Stimulated activated CD8-positive, alpha-beta memory T cell treated with anti-CD3 and anti-CD28 coated beads, Interleukin-4, amount 100 ng/mL, for 24 hours (primary cell): Measurements from ENCODE around the gene NME3.

Experiments used
- DNase-seq: peaks from one replicate; pipeline ENCODE4 v3.0.0-alpha.2; 2020; ENCODE audit warnings: low read depth

Gene NME3

DNA sequence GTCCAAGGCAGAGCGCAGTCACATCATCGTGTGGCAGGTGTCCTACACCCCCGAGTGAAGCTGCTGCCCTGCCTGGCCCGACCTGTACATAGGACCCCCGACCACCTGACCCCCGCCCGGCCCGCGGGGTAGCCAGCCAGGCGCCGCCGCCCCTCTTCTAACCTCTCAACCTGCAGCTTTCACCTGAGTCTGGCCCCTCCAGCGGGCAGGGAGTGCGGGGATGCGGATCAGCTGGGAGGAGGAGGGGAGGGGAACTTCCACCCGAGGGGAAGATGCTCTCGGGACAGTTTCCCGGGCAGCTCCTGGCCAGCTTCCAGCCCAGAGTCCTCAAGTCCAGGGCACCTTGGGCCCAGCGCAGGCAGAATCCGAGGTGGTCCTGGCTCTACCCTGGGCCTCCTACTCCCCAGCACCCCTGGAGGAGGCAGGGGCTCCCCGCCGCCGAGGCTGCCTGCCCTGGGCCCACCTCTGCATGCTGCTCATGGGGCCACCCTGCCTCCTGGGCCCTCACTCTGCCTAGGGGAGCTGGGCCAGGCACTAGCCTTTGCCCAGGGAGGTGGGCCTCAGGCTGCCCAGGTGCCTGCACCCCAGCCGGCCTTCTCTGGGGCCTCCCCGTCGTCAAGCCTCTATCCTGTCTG is 2.5 kb downstream of the NME3 start:
- no peak for DNase-seq

DNA sequence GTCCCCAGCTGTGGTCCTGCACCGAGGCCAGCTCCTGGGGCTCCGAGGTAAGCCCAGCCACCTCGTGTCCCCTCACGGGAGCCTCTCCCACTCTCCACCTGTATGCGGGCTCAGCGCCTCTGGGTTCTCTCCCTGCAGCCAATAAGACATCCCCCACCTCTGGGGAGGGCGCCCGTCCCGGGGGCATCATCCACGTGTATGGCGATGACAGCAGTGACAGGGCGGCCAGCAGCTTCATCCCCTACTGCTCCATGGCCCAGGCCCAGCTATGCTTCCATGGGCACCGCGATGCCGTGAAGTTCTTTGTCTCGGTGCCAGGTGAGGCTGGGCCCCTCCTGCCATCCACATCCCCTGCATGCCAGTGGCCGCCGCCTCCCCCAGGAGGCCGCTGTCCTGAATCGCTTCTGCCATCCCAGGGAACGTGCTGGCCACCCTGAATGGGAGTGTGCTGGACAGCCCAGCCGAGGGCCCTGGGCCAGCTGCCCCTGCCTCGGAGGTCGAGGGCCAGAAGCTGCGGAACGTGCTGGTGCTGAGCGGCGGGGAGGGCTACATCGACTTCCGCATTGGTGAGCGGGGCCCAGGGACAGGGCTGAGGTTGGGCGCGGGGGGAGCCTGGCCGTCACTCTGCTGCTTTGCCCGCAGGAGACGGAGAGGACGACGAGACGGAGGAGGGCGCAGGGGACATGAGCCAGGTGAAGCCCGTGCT is 3.1 kb downstream of the NME3 start:
- DNase-seq, result no peak

DNA sequence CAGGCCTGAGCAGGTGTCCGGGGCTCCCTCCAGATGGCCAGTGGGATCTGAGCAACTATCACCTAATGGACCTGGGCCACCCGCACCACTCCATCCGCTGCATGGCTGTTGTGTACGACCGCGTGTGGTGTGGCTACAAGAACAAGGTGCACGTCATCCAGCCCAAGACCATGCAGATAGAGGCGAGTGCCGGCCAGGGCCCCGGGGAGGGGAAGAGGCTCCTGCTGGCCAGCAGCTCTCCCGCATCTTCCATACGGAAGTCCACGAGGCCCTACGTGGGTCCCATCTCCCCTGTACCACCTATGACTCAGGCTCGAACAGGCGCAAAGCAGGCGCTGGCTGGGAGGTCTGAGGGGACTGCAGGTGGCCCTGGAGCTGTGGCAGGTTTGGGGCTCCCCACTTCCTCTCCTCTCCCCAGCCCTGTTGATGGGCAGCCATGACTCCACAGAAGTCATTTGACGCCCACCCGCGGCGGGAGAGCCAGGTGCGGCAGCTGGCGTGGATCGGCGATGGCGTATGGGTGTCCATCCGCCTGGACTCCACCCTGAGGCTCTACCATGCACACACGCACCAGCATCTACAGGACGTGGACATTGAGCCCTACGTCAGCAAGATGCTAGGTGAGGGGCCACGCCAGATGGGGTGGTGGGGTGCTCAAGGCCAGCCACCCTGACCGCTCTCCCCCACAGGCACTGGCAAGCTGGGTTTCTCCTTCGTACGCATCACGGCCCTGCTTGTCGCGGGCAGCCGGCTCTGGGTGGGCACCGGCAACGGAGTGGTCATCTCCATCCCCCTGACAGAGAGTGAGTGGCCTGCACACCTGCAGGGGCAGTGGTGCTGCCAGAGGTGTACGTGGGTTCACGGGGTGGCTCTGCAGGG is 4.0 kb downstream of the NME3 start:
- DNase-seq, result no peak

DNA sequence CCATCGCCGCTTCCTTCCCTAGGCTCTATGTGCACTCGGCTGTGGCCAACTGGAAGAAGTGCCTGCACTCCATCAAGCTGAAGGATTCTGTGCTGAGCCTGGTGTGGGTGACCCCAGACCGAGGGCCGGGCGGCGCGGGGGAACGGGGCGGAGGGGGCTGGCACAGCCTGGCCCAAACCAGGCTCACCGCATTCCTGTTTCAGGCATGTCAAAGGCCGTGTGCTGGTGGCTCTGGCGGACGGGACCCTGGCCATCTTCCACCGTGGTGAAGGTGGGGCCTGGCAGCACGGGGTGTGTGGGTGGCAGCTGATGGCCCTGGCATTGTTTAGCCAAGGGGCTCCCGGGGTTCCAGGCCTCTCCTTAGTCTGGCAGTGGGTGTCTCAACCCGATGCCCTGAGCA is 4.6 kb downstream of the NME3 start:
- no peak for DNase-seq

DNA sequence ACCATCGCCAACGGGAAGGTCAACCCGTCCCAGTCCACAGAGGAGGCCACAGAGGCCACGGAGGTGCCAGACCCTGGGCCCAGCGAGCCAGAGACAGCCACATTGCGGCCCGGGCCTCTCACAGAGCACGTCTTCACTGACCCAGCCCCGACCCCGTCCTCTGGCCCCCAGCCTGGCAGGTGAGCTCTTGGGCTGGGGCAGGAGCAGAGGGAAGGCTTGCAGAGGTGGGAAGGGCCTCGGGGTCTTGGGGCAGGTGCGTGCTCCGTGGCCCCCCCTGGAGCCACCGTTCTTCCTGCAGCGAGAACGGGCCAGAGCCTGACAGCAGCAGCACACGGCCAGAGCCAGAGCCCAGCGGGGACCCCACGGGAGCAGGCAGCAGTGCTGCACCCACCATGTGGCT is 5.1 kb downstream of the NME3 start:
- DNase-seq, result no peak

DNA sequence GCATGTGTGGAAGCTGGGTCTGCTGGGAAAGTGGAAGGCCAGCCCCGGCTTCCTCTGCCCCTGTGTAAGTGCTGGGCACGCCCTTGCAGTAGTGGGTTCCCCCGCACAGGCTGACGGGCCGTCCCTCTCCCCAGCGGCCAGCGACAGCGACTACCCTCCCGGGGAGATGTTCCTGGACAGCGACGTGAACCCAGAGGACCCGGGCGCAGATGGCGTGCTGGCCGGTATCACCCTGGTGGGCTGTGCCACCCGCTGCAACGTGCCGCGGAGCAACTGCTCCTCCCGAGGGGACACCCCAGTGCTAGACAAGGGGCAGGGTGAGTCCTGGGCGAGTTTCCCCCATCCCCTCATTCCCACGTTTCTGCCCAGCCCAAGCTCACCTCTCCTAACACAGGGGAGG is 5.5 kb downstream of the NME3 start:
- DNase-seq, result no peak

DNA sequence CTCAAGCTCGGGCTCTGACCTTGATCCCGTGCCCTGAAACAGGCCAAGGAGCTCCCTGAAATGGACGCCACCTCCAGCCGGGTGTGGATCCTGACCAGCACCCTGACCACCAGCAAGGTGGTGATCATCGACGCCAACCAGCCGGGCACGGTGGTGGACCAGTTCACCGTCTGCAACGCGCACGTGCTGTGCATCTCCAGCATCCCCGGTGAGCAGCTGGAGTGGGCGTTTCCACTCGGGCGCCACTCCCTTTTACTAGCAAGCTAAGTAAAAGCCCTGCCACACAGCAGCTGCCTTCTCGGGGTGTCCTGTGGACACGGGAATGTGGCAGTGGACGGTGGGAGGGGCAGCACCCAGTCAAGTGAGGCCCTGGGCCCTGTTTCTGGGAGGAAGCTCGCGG is 6.4 kb downstream of the NME3 start:
- no peak for DNase-seq

DNA sequence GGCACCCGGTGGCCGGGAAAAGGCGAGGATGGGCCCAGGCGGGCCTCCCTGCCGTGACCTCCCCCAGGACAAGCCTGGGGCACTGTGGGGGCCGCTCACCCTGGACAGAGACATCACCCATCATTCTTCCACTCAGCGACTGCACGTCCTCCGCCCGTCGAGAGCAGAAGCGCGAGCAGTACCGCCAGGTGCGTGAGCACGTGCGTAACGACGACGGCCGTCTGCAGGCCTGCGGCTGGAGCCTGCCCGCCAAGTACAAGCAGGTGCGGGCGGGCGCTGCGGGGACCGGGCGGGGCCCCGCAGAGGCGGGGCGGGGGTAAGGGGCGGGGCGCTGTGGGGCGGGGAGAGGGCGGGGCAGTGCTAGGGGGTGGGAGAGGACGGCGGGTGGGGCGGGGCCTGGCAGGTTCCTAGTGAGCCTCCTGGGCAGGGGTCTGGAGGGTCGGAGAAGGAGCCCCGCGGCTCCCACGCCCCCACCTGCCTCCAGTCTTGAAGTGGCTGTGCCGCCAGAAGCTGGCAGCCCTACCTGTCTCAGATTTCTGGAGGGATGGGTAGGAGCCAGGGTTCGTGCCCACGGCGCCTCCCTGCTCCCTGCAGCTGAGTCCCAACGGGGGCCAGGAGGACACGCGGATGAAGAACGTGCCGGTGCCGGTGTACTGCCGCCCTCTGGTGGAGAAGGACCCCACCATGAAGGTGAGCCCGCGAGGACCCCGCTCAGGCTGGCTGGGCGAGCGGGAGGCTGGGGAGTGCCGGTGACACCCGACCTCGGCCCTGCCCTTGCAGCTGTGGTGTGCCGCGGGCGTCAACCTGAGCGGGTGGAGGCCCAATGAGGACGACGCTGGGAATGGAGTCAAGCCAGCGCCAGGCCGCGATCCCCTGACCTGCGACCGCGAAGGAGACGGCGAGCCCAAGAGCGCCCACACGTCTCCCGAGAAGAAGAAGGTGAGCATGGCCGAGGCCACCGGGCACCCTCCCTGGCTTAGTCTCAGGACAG is 7.5 kb downstream of the NME3 start:
- DNase-seq, result no peak

DNA sequence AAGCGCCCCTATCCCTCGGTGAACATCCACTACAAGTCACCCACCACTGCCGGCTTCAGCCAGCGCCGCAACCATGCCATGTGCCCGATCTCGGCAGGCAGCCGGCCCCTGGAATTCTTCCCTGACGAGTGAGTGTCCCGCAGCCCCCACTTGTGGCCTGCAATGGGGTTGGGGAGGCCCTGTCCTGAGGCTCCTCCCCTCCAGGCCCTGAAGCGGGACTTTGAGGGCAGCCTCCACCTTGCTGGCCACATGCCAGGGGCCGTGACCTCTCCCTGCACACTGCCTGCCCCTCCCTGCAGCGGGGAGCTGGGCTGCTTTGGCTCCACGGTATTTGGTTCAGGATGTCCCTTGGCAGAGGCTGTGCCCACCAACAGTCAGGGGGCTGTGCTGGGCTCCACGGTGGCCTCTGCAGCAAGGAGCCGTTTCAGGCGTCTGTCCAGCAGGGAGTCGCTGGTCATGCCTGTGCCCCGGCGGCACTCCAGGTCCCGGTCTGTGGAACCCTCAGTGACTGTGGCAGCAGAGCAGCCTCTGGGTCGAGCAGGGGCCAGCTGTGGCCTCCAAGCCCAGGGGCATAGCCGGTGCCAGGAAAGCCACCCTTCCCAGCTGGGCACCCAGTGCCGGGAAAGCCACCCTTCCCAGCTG is 8.3 kb downstream of the NME3 start:
- DNase-seq, result no peak

DNA sequence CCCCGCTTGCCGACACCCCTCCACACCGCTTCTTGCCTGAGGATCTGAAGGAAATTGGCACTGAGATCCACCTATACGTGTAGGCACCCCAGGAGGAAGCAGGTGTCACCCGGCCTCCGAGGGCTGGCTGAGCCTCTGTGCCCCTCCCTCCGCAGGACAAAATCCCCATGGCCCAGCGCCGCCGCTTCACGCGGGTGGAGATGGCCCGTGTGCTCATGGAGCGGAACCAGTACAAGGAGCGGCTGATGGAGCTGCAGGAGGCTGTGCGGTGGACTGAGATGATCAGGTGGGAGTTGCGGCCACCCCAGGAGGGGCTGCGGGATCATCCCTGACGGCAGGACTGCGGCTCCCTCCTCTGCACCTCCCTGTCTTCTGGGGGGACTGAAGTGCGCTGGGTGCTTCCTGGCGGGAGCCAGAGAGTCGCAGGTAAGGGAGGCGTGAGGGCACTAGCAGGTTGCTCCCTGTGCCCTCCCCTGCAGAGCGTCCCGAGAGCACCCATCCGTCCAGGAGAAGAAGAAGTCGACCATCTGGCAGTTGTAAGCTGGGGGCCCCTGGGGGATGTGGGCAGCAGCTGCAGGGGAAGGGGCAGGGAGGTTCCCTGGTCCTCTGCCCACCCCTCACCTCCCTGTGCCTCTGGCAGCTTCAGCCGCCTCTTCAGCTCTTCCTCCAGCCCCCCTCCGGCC is 9.0 kb downstream of the NME3 start:
- DNase-seq, result no peak

DNA sequence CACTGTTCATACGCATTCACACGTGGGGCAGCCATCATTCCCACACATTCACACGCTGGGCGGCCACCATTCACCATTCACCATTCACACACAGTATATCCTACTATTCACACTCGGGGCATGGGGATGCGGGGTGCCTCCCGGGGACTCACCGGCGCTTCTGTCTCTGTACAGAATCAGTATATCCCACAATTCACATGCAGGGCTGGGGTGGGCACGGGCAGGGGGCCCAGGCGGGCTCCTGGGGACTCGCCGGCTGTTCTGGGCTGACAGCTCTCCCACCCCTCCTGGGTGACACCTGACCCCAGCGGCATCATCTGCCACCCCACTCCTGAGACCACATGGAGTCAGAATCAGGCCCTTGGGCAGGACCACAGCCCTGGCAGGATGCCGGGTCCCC is 9.6 kb downstream of the NME3 start:
- DNase-seq, result no peak

DNA sequence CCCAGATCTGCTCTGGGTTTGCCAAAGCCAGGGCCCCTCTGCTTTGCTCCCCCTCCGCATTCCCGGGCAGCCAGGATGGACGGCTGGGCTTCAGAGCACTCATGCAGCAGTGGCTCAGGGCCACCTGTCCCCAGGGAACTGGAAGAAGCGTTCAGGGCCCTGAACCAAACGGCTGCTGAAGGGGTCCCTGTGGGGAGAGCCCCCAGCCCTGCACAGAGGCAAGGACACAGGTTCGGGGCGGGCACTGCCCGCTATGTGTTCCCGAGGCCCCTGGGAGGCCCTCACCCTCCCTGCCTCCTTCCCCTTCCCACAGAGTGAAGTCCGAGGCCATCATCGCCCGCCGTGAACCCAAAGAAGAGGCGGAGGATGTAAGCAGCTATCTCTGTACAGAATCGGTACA is 10.4 kb downstream of the NME3 start:
- no peak for DNase-seq

DNA sequence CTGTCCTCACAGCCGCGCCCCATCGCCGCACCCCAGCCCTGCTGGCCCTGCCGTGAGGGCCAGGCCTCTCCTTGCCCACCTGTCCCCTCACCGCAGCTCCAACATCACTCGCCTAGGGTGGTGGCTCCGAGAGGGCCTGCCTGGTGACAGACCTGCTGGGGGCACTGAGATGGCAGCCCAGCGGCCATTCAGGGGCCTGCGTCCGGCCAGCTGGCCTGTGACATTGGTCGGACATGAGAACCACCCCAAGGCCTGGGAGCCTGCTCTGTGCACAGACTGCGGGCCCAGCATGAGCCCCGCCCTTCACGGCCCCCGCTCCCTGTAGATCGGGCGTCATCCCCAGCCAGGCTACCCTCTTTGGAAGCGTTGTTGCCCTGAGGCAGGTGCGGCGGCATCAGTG is 11.8 kb downstream of the NME3 start:
- DNase-seq, result no peak

DNA sequence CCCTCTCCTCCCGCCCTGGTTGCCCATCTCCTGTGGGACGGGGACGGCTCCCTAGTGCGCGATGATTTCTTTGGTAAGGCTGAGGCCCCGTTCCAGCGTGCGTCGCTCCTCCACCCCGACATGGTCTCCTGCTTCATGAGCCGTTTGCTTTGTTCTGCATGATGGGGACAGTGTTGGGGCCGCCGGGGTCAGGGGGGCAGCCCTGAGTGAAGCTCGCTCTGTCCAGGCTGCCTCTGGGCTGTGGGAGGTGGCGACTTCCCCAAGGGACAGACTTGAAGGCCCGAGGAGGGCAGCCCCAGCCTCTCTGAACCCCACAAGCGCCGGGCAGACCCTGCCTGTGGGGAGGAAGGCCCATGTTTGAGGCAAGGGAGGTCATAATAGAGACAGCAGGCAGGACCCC is 12.4 kb downstream of the NME3 start:
- DNase-seq, result no peak

DNA sequence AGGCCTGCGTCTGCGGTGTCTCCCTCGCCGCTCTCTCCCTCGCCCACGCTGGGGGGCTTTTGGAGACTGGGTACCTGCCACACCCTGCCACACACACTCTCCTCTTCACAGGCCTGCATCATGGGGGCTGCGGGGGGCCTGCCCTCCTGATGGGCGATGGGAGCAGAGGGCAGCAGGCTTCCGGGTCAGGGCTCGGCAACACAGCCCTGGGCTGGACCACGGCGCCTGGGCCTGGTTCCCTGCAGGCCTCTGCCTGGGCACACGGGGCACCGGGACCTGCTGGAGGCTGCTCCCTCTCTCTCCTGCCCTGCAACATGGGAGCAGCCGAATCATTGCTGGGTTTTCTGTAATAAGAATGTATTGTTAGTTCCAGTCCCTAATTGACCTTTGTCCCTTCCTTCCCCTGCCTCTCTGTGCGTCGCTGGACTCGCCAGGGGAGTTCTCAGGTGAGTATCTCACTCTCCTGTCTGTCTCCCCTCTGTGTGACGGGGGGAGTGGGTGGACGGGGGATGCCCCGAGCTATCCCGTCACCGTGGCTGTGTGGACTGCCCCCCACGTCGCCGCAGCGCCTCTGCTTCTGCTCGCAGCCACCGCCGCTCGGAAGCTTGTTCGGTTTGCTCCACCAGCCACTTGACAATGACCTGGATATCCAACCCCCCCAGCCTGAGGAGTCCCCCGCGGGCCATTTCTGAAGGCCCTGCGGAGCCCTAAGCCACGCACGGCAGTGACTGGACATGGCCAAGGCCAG is 13.5 kb downstream of the NME3 start:
- no peak for DNase-seq

DNA sequence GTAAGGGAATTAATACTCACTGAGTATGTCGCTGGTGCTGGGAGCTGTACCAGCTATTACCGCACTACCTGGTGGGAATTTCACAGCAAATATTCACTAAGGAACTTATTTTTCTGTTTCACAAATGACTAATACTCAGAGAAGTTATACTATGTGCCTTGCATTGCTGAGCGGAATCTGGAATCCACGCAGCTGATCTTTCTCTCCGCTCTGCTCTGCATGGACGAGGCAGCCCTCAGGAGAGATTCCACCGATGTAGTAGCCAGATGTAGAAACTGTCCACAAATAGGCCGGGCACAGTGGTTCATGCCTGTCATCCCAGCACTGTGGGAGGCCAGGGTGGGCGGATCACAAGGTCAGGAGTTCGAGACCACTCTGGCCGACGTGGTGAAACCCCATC is 17.1 kb downstream of the NME3 start:
- DNase-seq, result no peak

DNA sequence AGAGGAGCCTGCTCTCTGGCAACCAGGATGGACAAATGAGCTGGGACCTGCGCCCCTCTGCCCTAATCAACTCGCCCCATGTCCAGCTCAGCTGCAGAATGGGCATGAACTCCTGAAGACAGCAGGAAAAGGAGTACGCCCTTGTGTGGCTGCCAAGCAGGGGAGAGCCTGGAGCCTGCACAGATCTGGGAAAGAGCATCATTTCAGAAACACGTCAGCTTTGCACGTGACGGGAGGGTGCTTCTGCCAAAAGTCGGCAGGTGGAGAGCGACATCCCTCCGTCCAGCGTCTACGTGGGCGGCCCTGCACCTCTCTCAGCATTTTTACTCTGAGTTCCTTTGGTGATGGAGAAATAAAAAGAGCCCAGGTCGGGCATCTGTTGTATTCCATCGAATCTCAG is 18.5 kb downstream of the NME3 start:
- DNase-seq, result no peak

DNA sequence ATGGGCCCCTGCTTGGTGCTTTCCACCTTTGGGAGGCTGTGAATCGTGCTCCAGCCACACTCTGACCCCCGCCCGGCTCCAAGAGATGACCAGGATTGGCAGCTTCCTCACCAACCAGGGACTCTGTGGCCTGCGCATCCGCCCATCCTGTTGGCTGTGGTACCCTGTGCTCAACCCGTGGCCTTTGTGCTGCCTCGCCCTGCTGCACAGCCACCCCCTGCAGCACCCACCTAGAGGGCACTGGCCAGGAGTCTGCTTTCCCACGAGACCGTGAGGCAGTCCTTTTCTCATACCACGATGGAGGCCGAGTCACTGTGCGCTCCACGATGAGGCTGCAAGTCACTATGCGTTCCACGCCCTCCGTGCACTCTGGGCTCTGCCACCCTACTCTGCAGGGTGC is 19.4 kb downstream of the NME3 start:
- no peak for DNase-seq

DNA sequence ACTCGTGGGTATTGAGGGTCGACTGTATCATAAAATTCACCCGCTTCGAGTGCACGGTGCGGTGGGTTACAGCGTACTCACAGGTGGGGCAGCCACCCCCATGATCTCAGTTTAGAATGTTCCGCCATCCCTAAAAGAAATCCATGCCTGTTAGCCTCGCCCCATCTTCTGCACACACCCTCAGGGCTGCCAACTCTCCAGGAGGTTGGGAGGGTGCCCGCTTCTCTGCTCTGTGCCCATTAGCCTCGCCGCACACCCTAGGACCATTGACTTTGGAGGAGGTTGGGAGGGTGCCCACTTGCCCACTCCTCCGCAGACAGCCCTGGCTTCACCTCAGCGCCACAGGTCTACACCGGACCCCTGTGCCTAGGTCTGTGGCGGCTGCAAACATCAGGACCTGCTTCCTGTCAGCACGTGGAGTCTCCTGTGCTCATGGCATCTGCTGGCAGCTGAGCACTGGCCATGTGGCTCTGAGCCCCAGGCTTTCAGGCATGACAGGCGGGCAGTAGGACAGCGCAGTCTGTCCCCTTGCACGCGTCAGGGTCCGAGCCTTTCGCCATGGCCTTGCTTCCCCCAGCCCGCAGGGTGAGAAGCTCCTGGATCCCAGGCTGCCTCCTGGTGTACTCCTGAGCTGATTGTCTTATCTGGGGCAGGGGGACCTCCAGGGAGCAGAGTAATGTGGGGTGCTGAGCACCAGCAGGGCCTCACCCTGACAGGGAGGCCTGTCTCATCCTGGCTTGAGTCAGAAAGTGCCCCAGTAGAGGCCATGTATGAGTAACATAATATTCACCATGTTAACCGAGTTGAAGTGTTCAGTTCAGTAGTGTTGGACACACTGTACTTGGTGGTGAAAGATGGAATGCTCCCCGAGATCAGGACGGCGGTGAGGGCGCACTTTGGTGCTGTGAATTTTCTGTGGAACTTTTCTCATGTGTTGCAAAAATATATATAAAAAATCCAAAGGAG is 21.9 kb downstream of the NME3 start:
- no peak for DNase-seq
